NCI-H187 (cell line): ENCODE results near the gene C8A.

Experiments
- DNase-seq, 2 experiments: peaks; one replicate each; lab custom pipeline; 2025; lab: John Stamatoyannopoulos, UW

The C8A gene

DNA sequence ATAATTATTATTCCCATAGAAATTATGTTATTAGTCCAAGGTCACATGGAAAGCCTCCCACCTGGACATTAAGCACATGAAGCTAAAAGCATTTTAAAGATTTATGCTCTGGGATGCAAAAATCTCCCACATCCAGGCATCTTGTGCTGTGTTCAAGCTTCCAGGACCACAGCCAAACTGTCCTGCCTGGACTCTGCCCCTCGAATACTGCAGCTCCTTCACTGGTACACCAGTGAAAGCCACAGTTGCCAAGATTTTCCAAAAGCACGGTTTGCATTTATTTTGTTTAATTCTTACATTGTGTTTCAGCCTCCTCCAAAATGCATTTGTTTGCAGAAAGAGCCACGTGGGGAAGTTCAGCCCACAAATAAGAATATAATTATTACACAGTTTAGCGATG lies 72.6 kb downstream of the C8A start:
- no peak for DNase-seq

DNA sequence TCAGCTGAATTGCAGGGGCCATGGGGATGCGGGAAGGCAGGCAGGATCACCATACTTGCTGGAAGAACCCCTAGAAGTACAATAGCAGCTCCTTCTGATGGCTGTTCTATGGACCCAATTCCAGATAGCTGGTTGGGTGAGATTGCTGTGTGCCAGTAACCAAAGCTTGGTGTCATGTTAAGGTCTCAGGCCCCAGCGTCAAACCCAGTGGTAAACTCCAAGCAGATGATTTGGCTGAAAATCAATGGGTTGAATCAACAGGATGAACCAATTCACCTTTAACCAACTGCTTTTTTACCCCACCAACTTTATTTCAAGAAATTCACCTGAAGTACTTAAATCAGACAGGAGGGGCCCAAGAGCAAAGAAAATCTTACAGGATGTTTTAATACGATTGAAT lies 73.4 kb downstream of the C8A start:
- no peak for DNase-seq

DNA sequence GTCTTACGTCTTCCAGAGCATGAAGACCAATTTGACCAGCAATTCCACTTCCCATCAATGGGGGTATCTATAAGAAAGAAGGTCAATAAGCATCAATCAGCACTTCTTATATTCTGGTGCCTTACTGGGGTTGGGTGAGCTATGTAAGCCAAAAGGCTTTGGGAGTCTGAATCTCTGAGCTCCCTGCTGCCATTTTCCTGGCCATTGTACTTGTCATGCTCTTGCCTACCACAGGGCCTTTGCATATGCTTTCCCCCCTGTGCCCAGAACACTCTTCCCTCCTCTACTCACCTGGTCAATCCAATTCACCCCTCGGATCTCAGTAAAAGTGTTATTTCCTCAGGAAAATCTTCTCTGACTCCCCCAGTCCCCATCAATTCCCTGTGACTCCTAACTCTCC lies 74.9 kb downstream of the C8A start:
- DNase-seq, result no peak

DNA sequence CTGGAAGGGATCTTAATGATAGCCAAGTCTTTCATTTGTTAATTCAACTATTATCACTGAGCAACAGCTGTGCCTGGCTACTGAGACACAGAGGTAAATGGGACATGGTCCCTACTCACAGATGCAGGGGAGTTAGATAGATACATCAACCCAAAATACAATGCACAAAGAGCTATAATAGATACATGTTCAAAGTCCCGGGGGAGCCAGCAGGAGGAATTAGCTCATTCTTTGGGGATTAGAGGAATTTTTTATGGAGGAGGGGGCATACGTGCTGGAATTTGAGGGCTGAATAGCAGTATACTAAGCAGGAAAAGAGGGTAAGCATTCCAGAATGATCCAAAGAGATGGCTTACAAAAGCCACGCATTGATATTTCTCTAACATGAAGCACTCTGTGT lies 76.6 kb downstream of the C8A start:
- DNase-seq, result no peak

DNA sequence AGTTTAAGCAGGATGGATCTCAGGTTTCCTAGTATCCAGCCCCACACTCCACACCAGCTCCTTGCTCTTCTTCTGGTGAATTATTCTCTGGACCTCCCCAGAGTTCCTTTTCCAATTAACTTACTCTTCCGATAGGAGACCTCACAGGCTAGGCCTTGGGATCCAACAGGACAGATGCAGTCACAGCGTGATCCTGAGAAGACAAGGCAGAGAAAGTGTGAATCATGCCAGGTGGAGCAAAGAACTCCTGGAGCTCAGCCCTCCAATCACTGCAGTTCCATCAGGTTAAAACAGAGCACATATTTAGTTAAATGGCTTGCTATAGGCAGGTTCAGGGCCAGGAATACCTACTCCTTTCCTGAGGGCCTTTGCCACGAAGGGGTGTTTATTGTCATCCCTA lies 77.1 kb downstream of the C8A start:
- DNase-seq, result no peak

DNA sequence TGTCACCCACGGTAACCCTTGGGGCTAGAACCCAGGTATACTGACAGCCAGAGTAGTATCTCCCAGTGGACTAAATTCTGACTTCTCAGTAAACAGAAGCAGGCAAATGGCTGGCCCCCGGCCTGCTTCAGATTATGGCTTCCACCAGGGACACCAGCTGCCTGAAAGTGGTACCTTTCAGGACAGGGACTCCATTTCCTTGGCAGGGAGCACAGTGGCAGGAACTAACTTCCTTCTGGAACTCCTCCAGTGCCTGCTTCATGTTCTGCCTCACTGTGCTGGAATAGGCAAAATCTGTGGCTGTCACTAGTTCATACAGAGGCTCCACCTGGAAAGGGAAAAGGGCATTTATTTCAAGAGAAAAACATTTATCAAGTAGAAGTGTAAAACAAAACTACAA lies 78.6 kb downstream of the C8A start:
- no peak for DNase-seq

DNA sequence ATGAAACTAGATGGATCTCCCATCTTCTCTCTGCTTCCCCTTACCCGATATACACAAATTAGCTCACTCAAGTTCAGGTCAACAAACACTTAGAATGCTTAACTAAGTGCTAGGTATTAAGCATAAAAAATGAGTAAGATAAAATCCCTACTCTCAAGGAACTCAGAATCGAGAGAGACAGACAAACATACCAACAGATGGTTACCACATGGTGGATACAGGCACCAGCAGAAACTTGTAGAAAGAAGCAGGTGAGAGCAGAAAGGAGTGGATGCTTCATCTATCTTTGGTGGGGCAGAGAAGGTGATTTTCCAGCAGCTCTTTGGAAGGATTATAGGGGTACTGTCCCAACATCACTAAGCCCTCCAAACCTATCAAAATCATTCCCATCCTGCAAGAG lies 79.0 kb downstream of the C8A start:
- DNase-seq, result no peak

DNA sequence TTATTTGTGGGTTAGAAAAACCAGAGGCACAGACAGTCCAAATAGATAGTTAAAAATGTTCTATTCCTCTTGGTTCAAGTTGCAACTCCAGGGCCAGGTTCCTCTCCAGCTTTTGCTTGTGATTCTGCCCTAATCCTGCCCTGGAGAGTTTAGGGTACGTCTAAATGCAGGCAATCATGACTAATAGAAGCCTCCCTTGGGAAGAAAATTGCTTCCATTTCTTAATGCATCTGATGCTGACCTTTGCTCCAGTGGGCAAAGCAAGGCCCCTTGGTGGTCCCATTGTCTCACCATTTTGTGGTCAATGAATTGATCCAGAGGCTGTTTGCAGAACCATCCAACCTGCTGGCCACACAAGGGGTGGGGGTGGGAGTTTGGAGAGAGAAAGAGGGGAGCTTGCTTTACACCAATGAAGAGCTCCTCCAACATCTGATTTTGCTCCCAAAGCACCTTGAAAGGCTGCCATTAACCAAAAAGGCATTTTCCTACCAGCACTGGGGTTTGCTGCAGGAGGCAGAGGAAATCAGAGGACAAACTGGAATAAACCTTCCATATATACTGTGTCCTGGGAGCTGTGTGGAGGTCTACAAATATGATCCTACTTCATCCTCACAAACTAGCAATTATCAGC lies 79.9 kb downstream of the C8A start:
- DNase-seq, result no peak

DNA sequence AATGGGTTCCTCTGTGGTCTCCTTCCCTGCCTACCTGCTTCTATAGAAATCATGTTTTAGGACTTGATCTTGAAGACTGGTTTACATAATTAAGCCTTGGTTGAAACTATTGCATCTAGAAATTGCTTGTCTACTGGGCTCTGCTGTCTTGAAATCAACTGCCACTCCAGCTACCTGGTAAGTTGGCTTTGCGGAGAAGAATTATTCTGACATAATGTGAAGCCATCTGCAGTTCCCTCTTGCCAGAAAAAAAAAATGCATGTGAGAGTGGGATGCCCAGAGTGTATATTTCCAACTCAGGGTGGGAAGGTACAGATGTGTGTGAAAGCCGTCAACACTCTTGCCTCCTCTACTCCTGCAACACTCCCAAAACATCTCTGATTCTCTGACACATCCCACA lies 84.0 kb downstream of the C8A start:
- DNase-seq, result no peak

DNA sequence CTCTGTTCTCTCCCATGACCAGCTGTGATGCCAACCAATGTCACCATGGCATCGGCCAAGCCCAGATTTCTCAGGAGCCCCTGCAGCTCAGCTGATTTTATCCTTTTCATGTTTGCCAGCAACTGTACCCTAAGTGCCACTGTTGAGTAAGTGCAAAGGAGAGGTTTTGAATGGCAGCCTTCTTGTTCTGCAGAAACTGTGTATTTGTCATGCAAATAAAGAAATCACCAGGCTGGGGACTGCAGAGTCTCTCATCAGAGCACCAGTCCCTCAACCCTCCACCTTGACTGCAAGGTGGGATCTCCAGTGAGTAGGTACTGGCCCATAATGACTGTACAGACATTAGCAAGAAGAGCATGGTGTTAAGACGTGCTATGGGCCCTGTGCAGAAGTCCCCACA lies 84.6 kb downstream of the C8A start:
- DNase-seq, result no peak

DNA sequence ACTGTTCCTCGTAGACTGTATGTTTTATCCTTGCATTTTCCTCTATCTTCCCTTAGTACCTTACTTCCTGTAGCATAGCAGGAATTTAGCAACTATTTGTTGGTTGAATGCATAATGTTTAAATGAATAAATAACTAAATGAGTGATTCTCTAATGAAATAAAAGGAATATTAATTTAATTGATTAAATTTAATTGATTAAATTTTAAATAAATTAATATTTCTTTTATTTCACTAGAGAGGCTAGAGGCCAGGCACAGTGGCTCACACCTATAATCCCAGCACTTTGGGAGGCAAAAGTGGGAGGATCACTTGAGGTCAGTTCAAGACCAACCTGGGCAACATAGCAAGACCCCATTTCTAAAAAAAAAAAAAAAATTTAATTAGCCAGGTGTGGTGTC lies 85.4 kb downstream of the C8A start:
- DNase-seq, result no peak

DNA sequence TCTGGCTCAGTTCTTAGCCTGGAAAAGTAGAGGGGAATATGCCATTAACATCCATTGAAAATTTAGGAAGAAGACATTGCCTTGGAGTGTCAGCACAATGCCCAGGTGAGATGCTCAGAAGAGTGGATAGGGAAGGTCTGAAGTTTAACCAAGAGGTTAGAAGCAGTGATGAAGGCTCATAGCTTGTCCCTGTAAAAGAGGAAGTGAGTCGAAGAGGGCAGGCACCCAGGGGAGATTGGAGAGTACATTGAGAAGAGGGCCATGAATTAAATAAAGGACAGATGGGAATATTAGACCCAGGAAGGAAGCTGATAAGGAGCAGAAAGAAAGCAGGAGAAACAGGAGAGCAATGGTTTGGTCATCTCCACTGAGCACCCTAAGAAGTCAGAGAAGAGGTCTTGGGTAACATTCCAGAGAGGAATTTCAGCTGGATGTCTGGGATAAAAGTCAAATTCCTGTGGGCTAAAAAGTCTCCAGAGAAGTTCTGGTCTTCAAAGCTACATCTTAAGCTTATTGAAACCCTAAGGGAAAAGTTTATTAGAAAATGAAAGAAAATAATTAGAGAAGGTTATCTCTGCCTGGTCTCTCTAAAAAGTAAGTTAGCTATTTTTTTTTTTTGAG lies 93.9 kb downstream of the C8A start:
- no peak for DNase-seq

DNA sequence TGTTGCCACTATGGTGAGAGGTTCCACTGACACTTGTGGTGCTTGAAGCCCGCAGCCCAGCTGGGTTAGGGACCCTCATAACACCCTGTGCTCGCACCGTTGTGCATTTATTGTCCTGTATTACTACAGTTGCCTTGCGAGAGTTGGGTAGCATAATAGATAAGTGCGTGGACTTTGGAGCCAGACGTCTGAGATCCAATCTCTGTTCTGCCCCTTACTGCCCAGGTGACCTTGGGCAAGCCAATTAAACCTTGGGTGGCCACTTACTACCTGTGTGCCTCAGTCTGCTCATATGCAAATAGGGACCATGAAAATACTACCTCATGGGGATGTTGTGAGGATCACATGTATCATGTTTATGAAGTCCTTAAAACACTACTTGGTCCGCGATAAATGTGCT lies 97.9 kb downstream of the C8A start:
- no peak for DNase-seq

DNA sequence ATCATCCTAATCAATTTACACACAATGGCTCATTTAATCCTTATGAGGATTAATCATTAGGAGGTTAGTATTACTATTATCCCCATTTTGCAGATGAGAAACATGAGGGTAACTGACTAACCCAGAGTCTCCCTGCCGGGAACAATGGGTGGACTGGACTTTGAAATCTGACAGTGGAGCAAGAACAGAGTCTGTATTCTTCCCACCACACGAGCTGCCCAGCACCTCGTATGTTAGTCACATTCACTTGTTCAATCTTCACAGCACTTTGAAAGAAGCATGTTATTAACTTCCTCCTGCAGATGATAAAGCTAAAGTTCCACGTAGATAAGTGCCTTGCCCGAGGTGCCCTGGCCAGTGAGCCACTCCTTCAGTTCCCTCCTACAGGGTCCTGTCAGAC lies 98.8 kb downstream of the C8A start:
- DNase-seq, result no peak

DNA sequence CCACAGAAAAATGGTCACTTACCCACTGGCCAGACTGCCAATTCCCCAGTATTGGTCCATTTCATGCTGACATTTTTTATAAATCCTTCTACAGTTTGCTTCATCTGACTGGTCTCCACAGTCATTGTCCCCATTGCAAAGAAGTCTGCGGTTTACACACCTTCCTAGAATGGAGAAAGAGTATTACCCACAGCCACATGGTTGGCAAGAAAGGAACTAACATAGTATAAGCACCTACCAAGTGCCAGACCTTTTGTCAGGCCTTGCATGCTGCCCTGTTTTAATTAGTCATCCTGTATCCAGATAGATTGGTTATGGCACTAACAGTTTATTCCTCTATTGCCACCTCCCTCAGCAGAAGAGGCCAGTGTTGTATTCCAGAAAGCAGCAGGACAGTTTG lies 100.1 kb downstream of the C8A start:
- no peak for DNase-seq

DNA sequence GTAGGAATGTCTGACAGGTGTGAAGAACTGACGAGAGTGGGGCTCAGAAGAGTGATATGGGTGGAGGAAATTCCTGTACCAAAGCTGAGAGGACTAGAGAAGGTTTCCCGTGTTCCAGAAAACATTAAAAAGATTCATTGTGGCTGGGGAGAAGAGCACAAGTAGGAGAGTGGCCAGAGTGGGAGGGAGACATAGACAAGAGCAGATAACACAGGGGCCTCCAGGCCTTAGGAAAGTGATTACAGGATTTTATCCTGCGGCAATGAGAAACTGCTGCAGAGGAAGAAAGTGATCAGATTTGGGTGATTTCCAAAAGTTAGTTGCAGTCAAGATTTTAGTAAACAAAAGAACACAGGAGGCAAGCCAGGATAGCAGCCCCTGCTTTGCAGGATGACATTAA lies 103.3 kb downstream of the C8A start:
- DNase-seq, result no peak

DNA sequence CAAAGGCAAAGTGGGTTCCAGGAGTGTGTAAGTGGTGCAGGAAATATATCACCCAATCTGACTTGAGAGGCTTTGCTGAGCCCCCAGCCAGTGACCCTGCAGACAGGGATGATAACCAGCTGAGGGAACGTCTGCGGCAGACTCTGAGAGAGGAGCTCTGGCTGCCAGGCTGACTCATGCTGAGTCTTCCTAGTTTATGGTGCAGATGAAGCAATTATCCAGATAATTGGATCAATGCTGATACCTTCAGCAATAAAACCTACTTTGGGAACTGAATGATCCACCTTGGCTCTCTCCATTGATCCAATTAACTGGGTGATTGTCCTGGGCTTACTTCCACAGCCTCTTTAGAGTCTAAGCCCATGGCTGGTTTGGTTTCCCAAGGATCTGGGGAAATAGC lies 103.9 kb downstream of the C8A start:
- no peak for DNase-seq

DNA sequence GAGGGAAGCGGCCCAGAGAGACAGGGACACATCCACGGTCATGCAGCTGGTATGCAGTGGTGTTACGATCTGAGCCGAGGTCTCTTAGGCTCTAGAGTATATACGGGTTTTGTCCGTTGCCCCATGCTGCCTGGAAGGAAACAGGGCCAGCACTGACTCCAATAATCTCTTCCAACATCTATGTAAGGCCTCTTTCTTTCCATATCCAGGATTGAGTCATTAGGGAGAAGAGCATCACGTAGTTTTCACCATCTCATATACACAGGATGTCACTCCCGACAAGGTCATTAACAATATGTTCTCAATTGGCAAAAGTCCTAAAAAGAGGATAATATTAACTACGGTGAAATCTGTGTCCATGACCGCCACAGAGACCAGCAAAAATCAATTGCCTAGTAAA lies 106.8 kb downstream of the C8A start:
- no peak for DNase-seq

DNA sequence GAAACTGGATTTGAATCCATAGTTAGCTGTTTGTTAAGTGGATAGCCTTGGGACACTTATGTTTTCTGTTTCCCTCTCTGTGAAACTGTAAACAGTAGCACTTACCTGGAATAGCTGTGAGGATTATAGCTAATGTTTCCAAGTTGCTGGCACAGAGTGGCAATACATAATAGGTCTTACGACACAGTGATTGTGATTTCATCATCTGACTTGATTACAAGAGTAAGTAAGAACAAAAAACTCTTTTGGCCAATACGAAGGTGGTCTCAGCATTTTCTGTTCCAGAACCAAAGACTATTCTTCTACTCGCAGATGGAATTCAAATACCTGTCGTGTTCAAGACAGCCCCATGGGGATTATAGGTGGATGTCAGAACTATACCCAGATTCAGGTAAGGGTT lies 109.1 kb downstream of the C8A start:
- DNase-seq, result no peak

DNA sequence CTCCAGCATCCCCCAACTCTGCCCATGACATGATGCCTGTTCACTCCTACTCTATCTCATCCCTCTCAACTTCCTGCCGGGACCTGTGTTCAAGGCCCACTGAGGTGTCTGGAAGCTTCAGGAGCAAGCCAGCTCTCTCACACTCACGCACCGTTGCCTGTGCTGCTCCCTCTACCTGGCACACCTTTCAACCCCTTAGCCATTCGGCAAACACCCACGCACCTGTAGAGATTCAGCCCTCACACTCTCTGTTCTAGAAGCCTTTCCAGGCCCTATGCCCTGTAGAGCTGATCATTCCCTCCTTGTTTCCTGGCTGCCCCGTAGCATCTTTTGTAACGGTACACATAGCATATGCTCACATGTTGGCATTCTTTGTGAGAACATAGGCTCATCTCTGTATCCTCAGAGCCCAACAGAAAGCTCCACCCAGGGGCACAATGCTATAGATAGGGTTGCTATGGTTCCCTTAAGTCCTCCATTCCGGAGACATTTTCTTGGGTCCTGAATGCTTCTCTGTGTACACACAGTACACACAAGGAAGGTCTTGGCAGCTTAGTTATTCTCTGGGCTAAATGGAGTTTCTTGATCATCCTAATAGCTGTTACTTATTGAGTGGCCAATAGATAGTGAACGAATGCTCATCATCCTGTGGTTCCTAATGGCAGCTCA lies 109.9 kb downstream of the C8A start:
- DNase-seq, result no peak

DNA sequence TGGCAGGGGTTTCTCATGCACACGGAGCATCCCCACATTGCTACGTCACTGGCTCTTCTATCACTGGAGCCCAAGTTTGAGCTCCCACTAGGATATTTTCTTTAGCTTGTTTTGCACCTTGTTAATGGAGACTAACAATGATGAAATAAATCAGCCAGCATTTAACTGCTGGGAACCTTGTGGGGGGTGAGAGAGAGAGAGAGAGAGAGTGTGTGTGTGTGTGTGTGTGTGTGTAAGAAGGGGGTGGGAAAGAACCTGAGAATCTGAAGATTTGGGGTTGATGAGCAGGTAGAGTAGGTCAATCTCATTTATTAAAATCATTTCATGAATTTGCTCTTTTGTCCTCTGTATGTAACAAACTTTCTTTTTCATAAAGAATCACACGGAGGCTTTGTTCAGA lies 110.6 kb downstream of the C8A start:
- no peak for DNase-seq

DNA sequence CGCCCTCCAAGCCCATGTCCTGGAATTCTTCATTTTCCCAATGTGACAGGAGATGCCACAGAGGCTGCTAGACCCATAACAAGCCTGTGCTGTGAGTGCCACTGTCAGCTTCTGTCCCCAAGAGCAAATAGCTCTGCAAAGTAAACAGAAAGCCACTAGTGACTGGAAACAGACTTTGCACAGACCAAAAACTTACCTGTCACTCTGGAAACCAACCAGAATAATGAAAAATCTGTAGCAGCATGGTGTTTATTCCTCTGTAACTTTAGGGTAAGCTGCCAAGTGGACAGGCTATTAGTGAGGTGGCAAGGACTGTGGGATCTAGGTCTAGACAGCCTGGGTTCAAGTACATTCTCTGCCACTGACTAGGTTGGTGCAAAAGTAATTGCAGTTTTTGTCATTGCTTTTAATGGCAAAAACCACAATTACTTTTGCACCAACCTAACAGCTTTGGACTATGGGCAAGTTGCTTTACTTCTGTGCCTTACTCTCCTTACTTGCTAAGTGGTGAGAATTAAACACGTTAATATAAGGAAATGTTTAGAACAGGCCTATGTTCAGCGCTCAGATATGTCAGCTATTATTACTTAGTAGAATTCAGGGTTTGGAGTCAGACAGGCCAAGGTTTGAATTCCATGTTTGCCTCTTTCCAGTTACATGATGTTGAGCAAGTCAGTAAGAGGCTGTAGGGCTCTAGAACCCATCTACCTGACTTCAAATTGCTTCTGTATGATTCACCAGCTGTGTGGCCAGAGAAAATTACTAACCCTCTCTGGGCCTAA lies 111.5 kb downstream of the C8A start, which contains the start of gene C8B:
Gene C8B (minus strand): TSS at position 100 of the 782 bp plus-strand sequence. CDS start 67 bp downstream, at position 33.
- DNase-seq, result no peak

DNA sequence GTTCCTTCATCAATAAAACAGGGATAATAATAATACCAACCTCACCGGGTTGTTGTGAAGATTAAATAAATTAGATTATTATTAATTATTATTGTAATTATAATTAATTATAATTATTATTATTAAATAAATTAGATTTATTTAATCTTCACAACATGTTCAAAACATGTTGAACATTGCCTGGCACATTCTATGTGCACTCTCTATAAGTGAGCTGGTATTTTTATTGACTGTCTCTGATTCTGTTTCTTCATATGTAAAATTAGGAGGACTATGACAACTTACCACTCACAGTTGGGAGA lies 112.1 kb downstream of the C8A start:
- no peak for DNase-seq
